GM12878 (cell line): Measurements from ENCODE around the gene BEAN1. TPM values are rescaled to one million over a fixed set of nuclear protein-coding genes. Genes with fewer than 3 reads are reported as not detected.
"Not testable (repeated sequence)": the region's sequence is repeated elsewhere in the genome, so short reads cannot be mapped to it uniquely, and the experiment has no call there.

Experiments
- ATAC-seq: fragments of 200-7000 bp; cut with Tn5 transposase; 3 replicates; pipeline ENCODE4 v1.9.1; 2020; ENCODE audit warnings: mild to moderate bottlenecking, moderate library complexity
- BruUV-seq: library from RNA; stranded (reverse); fragments of 400-500 nt; replicated peaks from 2 replicates; lab custom pipeline; 2021; lab: Mats Ljungman, UMichigan
- CTCF ChIA-PET: fragments of 300-600 bp; sonication (Branson Sonifier 250); formaldehyde crosslinking; extraction: SDS; loops from one replicate; lab custom pipeline; 2021; ENCODE audit warnings: inconsistent platforms; lab: Yijun Ruan, JAX
- POLR2A ChIA-PET: fragments of 350-600 bp; formaldehyde crosslinking; extraction: SDS; loops from one replicate; lab custom pipeline; 2021; ENCODE audit warnings: inconsistent platforms; lab: Charles Lee
- RAD21 ChIA-PET: fragments of 300-600 bp; sonication (Branson Sonifier 250); formaldehyde crosslinking; loops from one replicate; lab custom pipeline; 2023; ENCODE audit warnings: antibody characterized with exemption; ENCODE audit not compliant: unreplicated experiment; lab: Charles Lee
- SMC1A ChIA-PET: fragments of 300-600 bp; sonication (Branson Sonifier 250); formaldehyde crosslinking; loops from one replicate; lab custom pipeline; 2023; ENCODE audit not compliant: unreplicated experiment, uncharacterized antibody; lab: Charles Lee
- DNase-seq: peaks from one replicate; pipeline ENCODE4 v3.0.0-alpha.2; 2011; ENCODE audit warnings: low read depth, low spot score
- FAIRE-seq: peaks from 3 replicates; lab custom pipeline; 2011; peaks lifted over from hg19 to GRCh38; lab: Jason Lieb, UNC
- H2AFZ ChIP-seq: 2 replicates; pipeline ENCODE4 v1.6.0; 2011; ENCODE audit warnings: low read depth, low read length, control low read depth; ENCODE audit not compliant: control insufficient read depth
- H3K27ac ChIP-seq: 2 replicates; pipeline ENCODE4 v1.5.1; 2011; ENCODE audit warnings: control low read depth; ENCODE audit not compliant: control insufficient read depth, insufficient read depth
- H3K27me3 ChIP-seq, 2 experiments: replicated peaks in 1 of 2; 2 replicates each; pipeline versions ENCODE4 v1.6.0 to v1.6.1; 2011; ENCODE audit warnings: low read length in 1 of 2; ENCODE audit not compliant: control insufficient read depth in 2 of 2, insufficient read depth in 2 of 2
- H3K36me3 ChIP-seq, 2 experiments: 2 replicates each; pipeline ENCODE4 v1.5.1; 2011; ENCODE audit warnings: low read length in 1 of 2; ENCODE audit not compliant: control insufficient read depth in 2 of 2, insufficient read depth in 2 of 2
- H3K4me1 ChIP-seq: 2 replicates; pipeline ENCODE4 v1.6.1; 2011; ENCODE audit warnings: mild to moderate bottlenecking, low read length, moderate library complexity, mixed read lengths; ENCODE audit not compliant: control insufficient read depth, insufficient read depth
- H3K4me2 ChIP-seq: 2 replicates; pipeline ENCODE4 v1.6.0; 2011; ENCODE audit warnings: control low read depth; ENCODE audit not compliant: control insufficient read depth, insufficient read depth
- H3K4me3 ChIP-seq: fragments of 200-600 bp; sonication (generic); 2 replicates; pipeline ENCODE4 v1.5.1; 2016
- H3K79me2 ChIP-seq: 2 replicates; pipeline ENCODE4 v1.6.0; 2011; ENCODE audit warnings: low read length; ENCODE audit not compliant: control insufficient read depth, insufficient read depth
- H3K9ac ChIP-seq: 2 replicates; pipeline ENCODE4 v1.8.0; 2011; ENCODE audit warnings: low read length, control low read depth, mixed read lengths; ENCODE audit not compliant: control insufficient read depth, insufficient read depth
- H3K9me3 ChIP-seq: replicated peaks from 3 replicates; pipeline ENCODE4 v1.5.1; 2011; ENCODE audit warnings: mild to moderate bottlenecking, low read length; ENCODE audit not compliant: control insufficient read depth, insufficient read depth
- H4K20me1 ChIP-seq: 2 replicates; pipeline ENCODE4 v1.6.0; 2011; ENCODE audit not compliant: control insufficient read depth, insufficient read depth
- EZH2 ChIP-seq: IDR thresholded peaks from 2 replicates; pipeline ENCODE4 v1.6.1; 2012; ENCODE audit warnings: low read depth, mild to moderate bottlenecking, control low read depth, inconsistent platforms, low read length, borderline replicate concordance; ENCODE audit not compliant: control insufficient read depth
- HCFC1 ChIP-seq: fragments of 150-350 bp; IDR thresholded peaks from 2 replicates; pipeline ENCODE4 v1.6.1; 2014; ENCODE audit warnings: low read length
- MTA3 ChIP-seq: IDR thresholded peaks from 2 replicates; pipeline ENCODE4 v1.6.1; 2012; ENCODE audit warnings: low read length, inconsistent platforms, borderline replicate concordance
- ZNF622 ChIP-seq: fragments of 450-650 bp; IDR thresholded peaks from 2 replicates; pipeline ENCODE4 v1.6.1; 2017; ENCODE audit warnings: mild to moderate bottlenecking, inconsistent platforms
- WGBS: methylation state at CpG from one replicate; pipeline ENCODE4 v1.1.6; 2016; ENCODE audit warnings: low lambda C conversion rate; ENCODE audit not compliant: insufficient replicate concordance, insufficient coverage; ENCODE audit errors: missing lambda C conversion rate; 5-methylcytosine and 5-hydroxymethylcytosine counted together
- in situ Hi-C: fragments of 300-500 bp; cut with MboI; formaldehyde crosslinking; loops from 9 replicates; pipeline ENCODE4 v1.14.3; 2018; ENCODE audit warnings: mixed read lengths
- intact Hi-C: fragments of 100-400 bp; cut with micrococcal nuclease; formaldehyde crosslinking; loops from one replicate; pipeline ENCODE4 v1.14.2; 2022; ENCODE audit not compliant: unreplicated experiment
- polyA plus RNA-seq, 11 experiments: library from polyadenylated mRNA; depleted of rRNA in 4 of 11; unstranded in 6 of 11; stranded (reverse) in 5 of 11; fragments of >200 nt; fragmentation: Nextera tagmentation in 4 of 11; fragmentation: Illumina TruSeq in 1 of 11; extraction: Ambion mirVana in 4 of 11; extraction: Trizol in 1 of 11; gene quantifications; 1 replicate in 1 of 11; 2 replicates in 10 of 11; pipeline versions ENCODE4 v1.2.1 to v1.2.3, GENCODE V29; 2011 to 2016; ENCODE audit warnings: inconsistent platforms in 2 of 11, missing spikeins in 2 of 11, low read depth in 1 of 11
- total RNA-seq, 4 experiments: library from RNA; depleted of rRNA in 3 of 4; stranded (reverse); fragments of >200 nt in 3 of 4; fragmentation: Illumina TruSeq in 1 of 4; extraction: Trizol in 1 of 4; gene quantifications; 2 replicates each; pipeline versions ENCODE4 v1.2.1 to v1.2.3, GENCODE V29; 2013 to 2021
- TF ChIP-seq, protein P1 (sequence below): fragments of 450-650 bp; IDR thresholded peaks from 2 replicates; pipeline ENCODE4 v1.6.1; 2018; ENCODE audit warnings: borderline replicate concordance, mild to moderate bottlenecking; ENCODE audit not compliant: partially characterized antibody

BEAN1 gene
- total and polyA plus RNA-seq, 10 of the 15 experiments (the other 5 are each of a cell fraction or from before 2014, with no cell fraction given) = not detected

DNA sequence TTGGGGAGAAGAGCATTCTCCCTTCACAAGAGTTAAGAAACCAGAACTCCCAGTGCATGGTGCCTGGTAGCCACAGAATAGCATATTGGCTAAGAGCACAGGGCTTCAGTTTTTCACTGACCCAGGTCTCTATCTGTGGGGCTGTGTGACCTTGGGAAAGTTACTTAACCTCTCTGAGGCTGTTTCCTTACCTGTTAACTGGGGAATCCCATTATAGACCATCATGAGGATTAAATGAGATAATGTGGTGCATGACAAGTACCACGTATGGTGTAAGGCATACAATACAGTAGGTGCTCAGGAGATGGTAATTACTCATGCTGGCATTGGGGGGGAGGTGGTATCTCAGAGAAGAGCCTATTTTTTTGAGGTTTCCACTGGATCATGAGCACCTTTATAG, 33.6 kb downstream of the BEAN1 start (continued):
- TF ChIP-seq, protein P1, sequence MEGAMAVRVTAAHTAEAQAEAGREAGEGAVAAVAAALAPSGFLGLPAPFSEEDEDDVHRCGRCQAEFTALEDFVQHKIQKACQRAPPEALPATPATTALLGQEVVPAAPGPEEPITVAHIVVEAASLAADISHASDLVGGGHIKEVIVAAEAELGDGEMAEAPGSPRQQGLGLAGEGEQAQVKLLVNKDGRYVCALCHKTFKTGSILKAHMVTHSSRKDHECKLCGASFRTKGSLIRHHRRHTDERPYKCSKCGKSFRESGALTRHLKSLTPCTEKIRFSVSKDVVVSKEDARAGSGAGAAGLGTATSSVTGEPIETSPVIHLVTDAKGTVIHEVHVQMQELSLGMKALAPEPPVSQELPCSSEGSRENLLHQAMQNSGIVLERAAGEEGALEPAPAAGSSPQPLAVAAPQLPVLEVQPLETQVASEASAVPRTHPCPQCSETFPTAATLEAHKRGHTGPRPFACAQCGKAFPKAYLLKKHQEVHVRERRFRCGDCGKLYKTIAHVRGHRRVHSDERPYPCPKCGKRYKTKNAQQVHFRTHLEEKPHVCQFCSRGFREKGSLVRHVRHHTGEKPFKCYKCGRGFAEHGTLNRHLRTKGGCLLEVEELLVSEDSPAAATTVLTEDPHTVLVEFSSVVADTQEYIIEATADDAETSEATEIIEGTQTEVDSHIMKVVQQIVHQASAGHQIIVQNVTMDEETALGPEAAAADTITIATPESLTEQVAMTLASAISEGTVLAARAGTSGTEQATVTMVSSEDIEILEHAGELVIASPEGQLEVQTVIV = no peak
- no peak for TF ChIP-seq EZH2
- TF ChIP-seq, all 136 proteins: peak for 0

DNA sequence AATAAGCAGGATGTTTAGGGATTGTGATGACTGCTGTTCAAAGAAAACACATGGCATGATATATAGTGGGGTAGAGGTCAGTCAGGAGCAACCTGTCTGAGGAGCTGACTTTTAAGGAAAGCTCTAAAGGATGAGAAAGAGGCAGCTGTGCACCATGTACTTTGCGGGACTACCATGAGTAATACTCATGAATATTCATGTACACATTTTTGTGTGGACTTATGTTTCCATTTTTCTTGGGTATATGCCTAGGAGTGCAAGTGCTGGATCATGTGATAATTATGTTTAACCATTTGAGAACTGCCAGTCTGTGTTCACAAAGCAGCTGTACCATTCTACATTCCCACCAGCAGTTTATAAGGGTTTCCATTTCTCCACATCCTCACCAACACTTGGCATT, 35.8 kb downstream of the BEAN1 start:
- Histone ChIP-seq H3K79me2 (no peaks in the 10 kb centered on the region), H3K4me3 (no peak overlapping the region), H3K9ac (no peak overlapping the region), H3K9me3 (no peaks in the 10 kb centered on the region; the same call in 2 of the 3 replicates), H3K4me2 (no peak overlapping the region), H2AFZ (no peak overlapping the region), H3K4me1 (no peaks in the 10 kb centered on the region), H3K27me3 (peaks cover 0 to 3% of the 10 kb centered on the region in 2 experiments; a peak in 3 of 4 replicates), H4K20me1 (no peaks in the 10 kb centered on the region), H3K36me3 (no peaks in the 10 kb centered on the region), H3K27ac (no peak overlapping the region)
- intact Hi-C loops = no loop called here
- RAD21 ChIA-PET = no interaction called here
- in situ Hi-C loops = no loop called here
- TF ChIP-seq ZNF622 = no peak
- no peak for TF ChIP-seq HCFC1
- TF ChIP-seq MTA3 = no peak
- 0% methylated on average over 1 of the region's 1 CpG for WGBS
- DNase-seq = no peak
- SMC1A ChIA-PET = no interaction called here
- ATAC-seq = no peak
- CTCF ChIA-PET = interaction anchor here (0.7 to 1.6 kb wide), 2 partner anchors 20 to 57 kb away, joined by 3 to 4 read pairs; no protein-coding TSS in a partner anchor
- POLR2A ChIA-PET = no interaction called here
- FAIRE-seq = no peak
- no TSS peak for BruUV-seq

DNA sequence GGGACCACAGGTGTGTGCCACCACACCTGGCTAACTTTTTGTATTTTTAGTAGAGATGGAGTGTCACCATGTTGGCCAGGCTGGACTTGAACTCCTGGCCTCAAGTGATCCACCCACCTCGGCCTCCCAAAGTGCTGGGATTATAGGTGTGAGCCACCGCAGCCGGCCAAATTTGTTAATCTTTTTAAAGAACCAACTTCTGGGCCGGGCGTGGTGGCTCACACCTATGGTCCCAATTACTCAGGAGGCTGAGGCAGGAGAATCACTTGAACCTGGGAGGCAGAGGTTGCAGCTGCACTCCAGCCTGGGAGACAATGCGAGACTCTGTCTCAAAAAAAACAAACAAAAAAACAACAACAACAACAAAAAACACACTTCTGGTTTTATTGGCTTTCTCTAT, 38.9 kb downstream of the BEAN1 start:
- H3K36me3 ChIP-seq, DNase-seq, ATAC-seq, intact Hi-C loops, H3K27me3 ChIP-seq, H3K9me3 ChIP-seq, CTCF ChIA-PET, BruUV-seq, H2AFZ ChIP-seq, H3K4me3 ChIP-seq, H3K4me1 ChIP-seq, H3K4me2 ChIP-seq, H3K27ac ChIP-seq, SMC1A ChIA-PET, H3K79me2 ChIP-seq, FAIRE-seq, RAD21 ChIA-PET, POLR2A ChIA-PET, in situ Hi-C loops, H3K9ac ChIP-seq, H4K20me1 ChIP-seq: not testable (repeated sequence)
- 66% methylated on average over 6 of the region's 6 CpGs for WGBS

GRCh38 chr16:66466636-66467035, 39.5 kb downstream of the BEAN1 start:
- CTCF ChIA-PET, RAD21 ChIA-PET, H3K9ac ChIP-seq, H3K4me3 ChIP-seq, SMC1A ChIA-PET, H2AFZ ChIP-seq, FAIRE-seq, H3K4me2 ChIP-seq, POLR2A ChIA-PET, H3K36me3 ChIP-seq, intact Hi-C loops, in situ Hi-C loops, H3K79me2 ChIP-seq, H3K4me1 ChIP-seq, H4K20me1 ChIP-seq, ATAC-seq, H3K27me3 ChIP-seq, H3K9me3 ChIP-seq, BruUV-seq, DNase-seq, H3K27ac ChIP-seq: not testable (repeated sequence)
- 37% methylated on average over 6 of the region's 6 CpGs for WGBS
